Mucosa of descending colon (tissue), 3 donors: ENCODE measurements around the gene FIGNL2. TPM values are rescaled to one million over a fixed set of nuclear protein-coding genes. Genes with fewer than 3 reads are reported as not detected.
"Not testable (repeated sequence)": the region's sequence is repeated elsewhere in the genome, so short reads cannot be mapped to it uniquely, and the experiment has no call there.

Source experiments
- ATAC-seq: fragments of 200-7000 bp; cut with Tn5 transposase; one replicate; pipeline ENCODE4 v1.9.1; 2020; ENCODE audit warnings: mild to moderate bottlenecking, moderate library complexity
- DNase-seq, 3 donors: peaks; one replicate each; pipeline ENCODE4 v3.0.0-alpha.2; 2020
- H3K36me3 ChIP-seq: fragments of 200-600 bp; one replicate; pipeline ENCODE4 v1.8.0; 2021; ENCODE audit warnings: low read depth, mild to moderate bottlenecking
- H3K4me1 ChIP-seq: fragments of 200-600 bp; one replicate; pipeline ENCODE4 v1.8.0; 2021; ENCODE audit warnings: low read depth, mild to moderate bottlenecking
- H3K4me3 ChIP-seq: fragments of 200-600 bp; one replicate; pipeline ENCODE4 v1.8.0; 2021; ENCODE audit warnings: mild to moderate bottlenecking
- H3K9me3 ChIP-seq: fragments of 200-600 bp; one replicate; pipeline ENCODE4 v1.8.0; 2021; ENCODE audit warnings: mild to moderate bottlenecking
- intact Hi-C, 2 donors: fragments of 100-400 bp; cut with DNase I in 1 of 2; cut with micrococcal nuclease in 1 of 2; formaldehyde crosslinking; loops; one replicate each; pipeline versions ENCODE4 v1.11.0 to v1.11.1; 2022; cut with DNase I, micrococcal nuclease
- total RNA-seq, 3 donors: library from RNA; stranded (reverse); fragmentation: NEBNext Ultra II Directional in 2 of 3; extraction: Animal tissue kit (Norgen Biotek cat#: 25700) in 2 of 3; gene quantifications; one replicate each; pipeline versions ENCODE4 v1.2.1 to v1.2.4, GENCODE V29; 2021 to 2023
- TF ChIP-seq, protein P1 (sequence below): fragments of 200-600 bp; IDR thresholded peaks from one replicate; pipeline ENCODE4 v1.8.0; 2022; ENCODE audit warnings: antibody characterized with exemption, mild to moderate bottlenecking
- donor health status: DM: no; HTN: no; CAD: no; lungs with moderate emphysema.
- donor health status: DM: no; HTN: no; CAD: no.
- donor health status: DM: no; HTN: yes; CAD: no.

Gene FIGNL2
- total RNA-seq, 3 donors from 2014 or later: 0.26 to 0.44 (median 0.34) TPM

DNA sequence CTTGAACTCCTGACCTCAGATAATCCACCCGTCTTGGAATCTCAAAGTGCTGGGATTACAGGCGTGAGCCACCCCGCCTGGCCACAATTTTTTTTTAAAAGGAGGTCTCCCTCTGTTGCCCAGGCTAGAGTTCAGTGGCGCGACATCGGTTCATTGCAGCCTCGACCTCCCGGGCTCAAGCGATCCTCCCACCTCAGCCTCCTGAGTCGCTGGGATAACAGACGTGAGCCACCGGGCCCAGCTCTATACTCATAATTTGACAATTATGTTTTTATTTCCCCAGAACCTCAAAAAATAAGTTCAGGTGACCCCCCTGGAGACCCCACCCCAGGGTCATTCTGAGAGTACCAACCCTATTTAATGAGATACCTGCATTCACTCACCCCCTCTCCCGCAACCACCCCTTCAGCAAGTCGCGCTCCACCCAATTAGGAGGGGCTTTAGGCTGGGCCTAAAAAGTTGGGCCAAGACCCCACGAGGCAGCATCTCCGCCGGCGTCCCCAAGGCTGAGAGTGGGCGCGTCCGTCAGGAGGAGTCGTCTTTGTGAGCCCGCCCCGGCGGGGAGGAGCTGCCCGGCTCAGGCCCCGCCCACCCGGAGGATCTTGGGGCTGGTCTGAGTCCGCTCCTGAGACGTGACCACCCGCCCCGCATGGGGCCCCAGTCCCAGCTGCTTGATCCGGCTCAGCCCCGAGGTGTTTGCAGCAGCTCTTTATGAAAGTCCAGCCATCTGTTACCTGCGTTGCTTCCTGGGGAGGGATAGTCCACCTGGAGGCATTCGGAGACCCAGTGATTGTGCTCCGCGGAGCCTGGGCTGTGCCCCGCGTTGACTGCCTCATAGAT, 39.2 kb upstream of the FIGNL2 start, which contains the start of gene ANKRD33:
ANKRD33 (plus strand) TSS at position 628 of the 840 bp plus-strand sequence; CDS start at position 712, 84 bp downstream.
- TF ChIP-seq, protein P1, sequence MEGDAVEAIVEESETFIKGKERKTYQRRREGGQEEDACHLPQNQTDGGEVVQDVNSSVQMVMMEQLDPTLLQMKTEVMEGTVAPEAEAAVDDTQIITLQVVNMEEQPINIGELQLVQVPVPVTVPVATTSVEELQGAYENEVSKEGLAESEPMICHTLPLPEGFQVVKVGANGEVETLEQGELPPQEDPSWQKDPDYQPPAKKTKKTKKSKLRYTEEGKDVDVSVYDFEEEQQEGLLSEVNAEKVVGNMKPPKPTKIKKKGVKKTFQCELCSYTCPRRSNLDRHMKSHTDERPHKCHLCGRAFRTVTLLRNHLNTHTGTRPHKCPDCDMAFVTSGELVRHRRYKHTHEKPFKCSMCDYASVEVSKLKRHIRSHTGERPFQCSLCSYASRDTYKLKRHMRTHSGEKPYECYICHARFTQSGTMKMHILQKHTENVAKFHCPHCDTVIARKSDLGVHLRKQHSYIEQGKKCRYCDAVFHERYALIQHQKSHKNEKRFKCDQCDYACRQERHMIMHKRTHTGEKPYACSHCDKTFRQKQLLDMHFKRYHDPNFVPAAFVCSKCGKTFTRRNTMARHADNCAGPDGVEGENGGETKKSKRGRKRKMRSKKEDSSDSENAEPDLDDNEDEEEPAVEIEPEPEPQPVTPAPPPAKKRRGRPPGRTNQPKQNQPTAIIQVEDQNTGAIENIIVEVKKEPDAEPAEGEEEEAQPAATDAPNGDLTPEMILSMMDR: no peak
- no peak within 1 kb of the TSS for H3K4me3 ChIP-seq
- H3K9me3 ChIP-seq: no peaks in the 10 kb centered on the region
- no peaks in the 10 kb centered on the region for H3K36me3 ChIP-seq
- intact Hi-C loops: no loop called here
- peaks cover 3% of the 10 kb centered on the region for H3K4me1 ChIP-seq
- ATAC-seq (peak; percentile 66), DNase-seq (peak in 2 of 3 donors; percentile 61 to 76)

DNA sequence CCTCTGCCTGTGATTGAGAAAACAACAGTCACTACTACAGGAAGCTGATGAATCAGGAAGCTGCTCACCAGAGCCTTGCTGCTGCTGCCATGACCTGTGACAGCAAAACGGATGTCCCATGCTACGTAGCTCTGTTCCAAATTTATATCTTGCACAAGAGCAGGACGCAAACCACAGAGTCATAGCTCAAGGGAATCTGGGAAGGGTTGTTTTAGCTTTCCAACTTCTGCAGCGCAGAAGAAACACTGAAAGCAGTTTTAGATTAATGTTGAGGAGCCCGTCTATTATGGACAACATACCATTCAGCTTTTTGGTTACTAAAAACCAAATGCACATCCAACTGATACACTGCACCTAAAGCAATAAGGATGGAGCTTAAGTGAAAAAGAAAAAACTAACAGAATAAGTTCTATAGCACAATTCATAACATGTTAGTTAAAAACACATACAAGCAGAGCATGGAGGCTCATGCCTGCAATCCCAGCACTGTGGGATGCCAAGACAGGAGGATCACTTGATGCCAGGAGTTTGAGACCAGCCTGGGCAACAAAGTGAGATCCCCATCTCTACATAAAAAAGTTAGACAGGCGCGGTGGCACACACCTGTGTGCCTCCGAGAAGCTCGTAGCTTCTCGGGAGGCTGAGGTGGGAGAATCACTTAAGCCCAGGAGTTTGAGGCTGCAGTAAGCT, 37.6 kb upstream of the FIGNL2 start:
- intact Hi-C loops: no loop called here
- Histone ChIP-seq H3K4me3 (no peak overlapping the region), H3K36me3 (no peaks in the 10 kb centered on the region), H3K4me1 (peaks cover 3% of the 10 kb centered on the region), H3K9me3 (no peaks in the 10 kb centered on the region)
- TF ChIP-seq, protein P1: no peak
- ATAC-seq: peak; percentile 78
- peak in 1 of 3 donors; percentile 59 for DNase-seq

DNA sequence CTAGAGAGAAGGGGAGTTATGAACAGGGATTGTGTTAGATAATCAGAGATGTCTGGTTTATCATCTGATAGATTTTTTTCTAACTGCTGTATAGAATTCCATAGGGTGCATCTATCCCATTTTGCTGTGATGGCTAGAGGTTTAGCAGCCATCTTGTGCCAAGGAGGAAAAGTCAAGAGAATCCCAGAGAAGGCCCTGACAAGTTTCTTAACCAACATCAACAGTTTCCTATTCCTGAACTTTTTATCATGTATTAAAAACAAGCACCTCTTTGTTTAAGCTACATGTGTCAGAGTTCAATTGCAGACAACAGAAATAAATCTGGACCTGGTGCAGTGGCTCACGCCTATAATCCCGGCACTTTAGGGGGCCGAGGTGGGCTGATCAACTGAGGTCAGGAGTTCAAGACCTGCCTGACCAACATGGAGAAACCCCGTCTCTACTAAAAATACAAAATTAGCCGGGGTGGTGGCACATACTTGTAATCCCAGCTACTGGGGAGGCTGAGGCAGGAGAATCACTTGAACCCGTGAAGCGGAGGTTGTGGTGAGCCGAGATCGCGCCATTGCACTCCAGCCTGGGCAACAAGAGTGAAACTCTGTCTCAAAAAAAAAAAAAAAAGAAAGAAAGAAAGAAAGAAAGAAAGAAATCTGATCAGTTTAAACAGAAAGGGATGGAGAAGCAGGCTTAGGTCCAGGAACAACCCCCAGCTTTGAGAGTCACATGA, 36.9 kb upstream of the FIGNL2 start:
- H3K36me3 ChIP-seq, H3K9me3 ChIP-seq, intact Hi-C loops, H3K4me1 ChIP-seq, ATAC-seq, H3K4me3 ChIP-seq, DNase-seq: not testable (repeated sequence)

DNA sequence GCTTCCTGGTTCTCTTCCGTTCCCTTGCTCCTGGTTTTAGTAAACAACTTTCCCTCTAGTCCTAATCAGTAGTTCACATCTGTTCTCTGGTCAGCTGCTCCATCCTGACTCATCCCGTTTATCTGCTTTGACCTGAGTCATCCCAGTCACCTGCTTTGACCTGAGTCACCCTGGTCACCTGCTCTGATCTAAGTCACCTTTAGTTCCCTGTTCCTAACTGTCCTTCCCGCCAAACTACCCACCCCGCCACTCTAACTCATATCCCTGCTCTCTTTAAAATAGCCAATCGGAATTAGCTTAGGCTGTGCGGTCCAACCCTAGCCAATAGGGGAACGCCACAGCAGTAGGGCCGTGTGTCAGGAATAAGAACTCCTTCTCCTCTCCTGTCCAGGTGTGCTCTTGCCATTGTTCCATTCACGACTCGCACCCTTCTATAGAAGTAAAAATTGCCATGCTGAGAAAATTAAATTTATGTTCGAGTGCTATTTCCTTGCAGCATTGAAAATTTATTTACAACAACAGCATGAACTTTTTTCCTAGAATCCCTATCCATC, 36.2 kb upstream of the FIGNL2 start:
- peak; percentile 74 for ATAC-seq
- intact Hi-C loops: no loop called here
- DNase-seq: peak in 1 of 3 donors; percentile 33

DNA sequence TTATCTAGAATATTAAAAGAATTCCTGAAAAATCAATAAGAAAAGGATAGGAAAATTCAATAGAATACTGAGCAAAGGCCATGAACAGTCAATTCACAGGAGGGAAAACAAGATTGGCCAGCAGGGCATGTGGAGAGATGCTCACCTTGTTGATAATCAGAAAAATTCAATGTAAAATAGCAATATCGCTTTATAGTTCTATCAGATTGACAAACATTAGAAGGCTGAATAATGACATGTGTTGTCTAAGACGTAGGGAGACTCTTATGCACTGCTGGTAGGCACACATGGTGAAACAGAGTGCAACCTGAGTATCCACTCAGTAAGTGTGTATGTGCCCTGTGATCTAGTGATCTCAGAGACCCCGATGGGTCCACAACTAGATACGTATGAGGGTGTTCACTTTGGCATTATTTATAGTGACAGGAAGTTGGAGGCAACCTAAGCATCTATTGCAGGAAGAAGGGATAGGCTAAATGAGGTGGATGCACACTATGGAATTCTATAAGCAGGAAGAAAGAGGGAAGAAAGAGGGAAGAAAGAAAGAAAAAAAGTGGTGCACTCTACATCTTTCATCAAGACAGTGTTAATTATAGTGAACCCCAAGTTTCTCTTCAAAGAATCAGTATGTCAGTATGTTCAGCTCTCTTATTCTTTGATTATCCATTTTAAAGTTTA, 35.6 kb upstream of the FIGNL2 start:
- ATAC-seq (no peak), DNase-seq (no peak)
- intact Hi-C loops: no loop called here
- Histone ChIP-seq H3K4me1 (peaks cover 3% of the 10 kb centered on the region), H3K9me3 (no peaks in the 10 kb centered on the region), H3K4me3 (no peak overlapping the region), H3K36me3 (no peaks in the 10 kb centered on the region)
- TF ChIP-seq, protein P1: no peak

More for the DNA sequence above, 36.2 kb upstream of the FIGNL2 start:
- H3K36me3 ChIP-seq: no peaks in the 10 kb centered on the region
- H3K4me1 ChIP-seq: peaks cover 3% of the 10 kb centered on the region
- no peaks in the 10 kb centered on the region for H3K9me3 ChIP-seq
- H3K4me3 ChIP-seq: no peak overlapping the region
- TF ChIP-seq, protein P1: no peak
